SK-N-MC (cell line): ENCODE data around the gene TUFM.

Experiments
- EZH2 ChIP-seq: fragments of 200-600 bp; sonication (generic); IDR thresholded peaks from one replicate; pipeline ENCODE4 v1.6.1; 2017; ENCODE audit warnings: antibody characterized with exemption
- POLR2AphosphoS5 ChIP-seq: IDR thresholded peaks from 2 replicates; pipeline ENCODE4 v1.6.1; 2012; ENCODE audit warnings: mild to moderate bottlenecking, low read depth, low read length, borderline replicate concordance

DNA sequence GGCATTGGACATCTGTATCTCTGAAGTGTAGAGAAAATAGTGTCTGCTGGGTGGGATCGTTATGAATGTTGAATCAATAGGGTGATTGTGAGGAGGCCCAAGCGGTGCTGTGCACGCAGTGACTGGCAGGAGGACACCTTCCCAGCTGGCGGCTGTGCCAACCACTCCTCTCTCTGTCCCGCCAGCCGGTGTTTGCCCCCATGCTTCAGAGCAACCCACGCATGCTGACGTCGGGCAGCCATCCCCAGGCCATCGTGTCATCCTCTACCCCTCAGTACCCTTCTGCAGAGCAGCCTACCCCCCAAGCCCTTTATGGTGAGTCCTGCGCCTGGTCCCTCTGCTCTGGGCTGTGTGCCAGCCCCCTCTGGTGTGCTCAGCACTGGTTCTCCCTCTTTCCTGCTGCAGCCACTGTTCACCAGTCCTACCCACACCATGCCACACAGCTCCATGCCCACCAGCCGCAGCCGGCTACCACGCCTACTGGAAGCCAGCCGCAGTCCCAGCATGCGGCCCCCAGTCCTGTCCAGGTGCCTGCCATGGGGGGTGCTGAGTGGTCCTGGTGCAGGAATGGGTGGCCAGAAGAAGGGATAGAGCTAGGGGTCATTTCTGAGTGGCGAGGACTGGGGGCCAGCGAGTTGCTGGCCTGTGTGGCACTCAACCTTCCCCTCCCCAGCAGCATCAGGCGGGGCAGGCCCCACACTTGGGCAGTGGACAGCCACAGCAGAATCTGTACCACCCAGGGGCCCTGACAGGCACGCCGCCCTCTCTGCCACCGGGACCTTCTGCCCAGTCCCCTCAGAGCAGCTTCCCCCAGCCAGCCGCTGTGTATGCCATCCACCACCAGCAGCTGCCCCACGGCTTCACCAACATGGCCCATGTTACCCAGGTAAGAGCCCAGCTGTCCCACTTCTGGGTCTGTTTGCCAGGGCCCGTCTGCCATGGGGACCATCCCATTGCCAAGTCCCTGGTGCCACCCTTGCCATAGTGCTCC is 11.0 kb downstream of the TUFM start:
- TF ChIP-seq POLR2AphosphoS5 (no peak), EZH2 (no peak)
